ENCODE results near the gene RHO.

RHO gene

DNA sequence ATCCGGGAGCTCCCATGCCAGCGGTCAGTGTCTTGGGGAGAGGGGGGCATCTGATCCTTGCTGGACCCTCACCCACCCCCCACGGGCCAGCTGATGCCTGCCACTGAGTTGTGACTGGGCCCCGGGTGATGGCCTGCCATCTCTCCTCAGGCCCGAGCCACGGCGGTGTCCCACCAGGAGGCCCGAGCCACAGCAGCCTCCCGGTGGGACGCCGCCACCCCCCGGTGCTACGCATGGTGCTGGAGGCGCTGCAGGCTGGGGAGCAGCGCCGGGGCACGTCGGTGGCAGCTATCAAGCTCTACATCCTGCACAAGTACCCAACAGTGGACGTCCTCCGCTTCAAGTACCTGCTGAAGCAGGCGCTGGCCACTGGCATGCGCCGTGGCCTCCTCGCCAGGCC is 18.8 kb downstream of the RHO start:
- TF ChIP-seq, protein P1, sequence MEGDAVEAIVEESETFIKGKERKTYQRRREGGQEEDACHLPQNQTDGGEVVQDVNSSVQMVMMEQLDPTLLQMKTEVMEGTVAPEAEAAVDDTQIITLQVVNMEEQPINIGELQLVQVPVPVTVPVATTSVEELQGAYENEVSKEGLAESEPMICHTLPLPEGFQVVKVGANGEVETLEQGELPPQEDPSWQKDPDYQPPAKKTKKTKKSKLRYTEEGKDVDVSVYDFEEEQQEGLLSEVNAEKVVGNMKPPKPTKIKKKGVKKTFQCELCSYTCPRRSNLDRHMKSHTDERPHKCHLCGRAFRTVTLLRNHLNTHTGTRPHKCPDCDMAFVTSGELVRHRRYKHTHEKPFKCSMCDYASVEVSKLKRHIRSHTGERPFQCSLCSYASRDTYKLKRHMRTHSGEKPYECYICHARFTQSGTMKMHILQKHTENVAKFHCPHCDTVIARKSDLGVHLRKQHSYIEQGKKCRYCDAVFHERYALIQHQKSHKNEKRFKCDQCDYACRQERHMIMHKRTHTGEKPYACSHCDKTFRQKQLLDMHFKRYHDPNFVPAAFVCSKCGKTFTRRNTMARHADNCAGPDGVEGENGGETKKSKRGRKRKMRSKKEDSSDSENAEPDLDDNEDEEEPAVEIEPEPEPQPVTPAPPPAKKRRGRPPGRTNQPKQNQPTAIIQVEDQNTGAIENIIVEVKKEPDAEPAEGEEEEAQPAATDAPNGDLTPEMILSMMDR (IDR thresholded peaks at IDR 0.05; ENCODE audit: low read depth, low read length) = no peak
- DNase-seq (ENCODE audit: extremely low read depth, low read depth) = no peak

DNA sequence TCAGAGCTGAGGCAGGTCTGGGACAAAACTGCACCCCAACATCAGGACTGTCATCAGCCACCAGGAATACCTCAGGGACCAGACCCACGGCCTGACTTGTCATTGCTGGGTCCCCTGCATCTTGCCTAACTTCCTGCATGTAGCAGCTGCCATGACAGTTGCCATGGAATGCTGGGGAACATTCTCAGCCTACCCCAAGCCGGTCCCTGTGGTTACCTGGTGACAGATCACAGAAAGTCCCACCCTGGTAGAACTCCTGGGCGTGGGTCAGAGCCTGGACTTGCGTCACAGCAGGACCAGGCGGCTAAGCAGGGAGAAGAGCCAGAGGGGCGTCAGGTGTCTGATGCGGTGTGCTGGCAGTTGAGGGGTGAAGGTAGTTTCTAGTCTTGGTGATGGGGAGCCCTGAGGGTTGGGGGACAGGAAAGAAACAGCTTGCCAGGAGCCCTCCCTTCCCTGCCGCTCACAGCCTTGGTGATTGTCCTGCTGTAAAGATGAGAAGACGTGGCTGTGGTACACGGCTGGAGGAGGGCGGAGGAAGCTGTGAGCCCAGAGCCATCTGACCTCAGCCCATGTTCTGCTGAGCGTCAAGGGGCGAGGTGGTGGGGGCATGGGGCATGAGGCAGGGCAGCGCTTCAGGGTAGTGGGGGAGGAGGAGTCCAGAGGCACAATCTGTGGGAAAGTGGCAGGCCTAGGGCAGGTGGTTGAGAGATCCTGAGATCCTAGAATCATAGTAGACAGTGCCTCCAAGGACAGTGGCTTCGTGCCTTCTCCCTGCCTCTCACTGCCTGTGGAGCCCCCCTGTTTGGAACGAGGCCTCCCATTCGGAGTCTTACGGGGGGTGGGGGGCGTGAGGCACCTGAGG is 19.9 kb downstream of the RHO start:
- DNase-seq (ENCODE audit: extremely low read depth, low read depth) = no peak
- TF ChIP-seq, protein P1 (IDR thresholded peaks at IDR 0.05; ENCODE audit: low read depth, low read length) = no peak

DNA sequence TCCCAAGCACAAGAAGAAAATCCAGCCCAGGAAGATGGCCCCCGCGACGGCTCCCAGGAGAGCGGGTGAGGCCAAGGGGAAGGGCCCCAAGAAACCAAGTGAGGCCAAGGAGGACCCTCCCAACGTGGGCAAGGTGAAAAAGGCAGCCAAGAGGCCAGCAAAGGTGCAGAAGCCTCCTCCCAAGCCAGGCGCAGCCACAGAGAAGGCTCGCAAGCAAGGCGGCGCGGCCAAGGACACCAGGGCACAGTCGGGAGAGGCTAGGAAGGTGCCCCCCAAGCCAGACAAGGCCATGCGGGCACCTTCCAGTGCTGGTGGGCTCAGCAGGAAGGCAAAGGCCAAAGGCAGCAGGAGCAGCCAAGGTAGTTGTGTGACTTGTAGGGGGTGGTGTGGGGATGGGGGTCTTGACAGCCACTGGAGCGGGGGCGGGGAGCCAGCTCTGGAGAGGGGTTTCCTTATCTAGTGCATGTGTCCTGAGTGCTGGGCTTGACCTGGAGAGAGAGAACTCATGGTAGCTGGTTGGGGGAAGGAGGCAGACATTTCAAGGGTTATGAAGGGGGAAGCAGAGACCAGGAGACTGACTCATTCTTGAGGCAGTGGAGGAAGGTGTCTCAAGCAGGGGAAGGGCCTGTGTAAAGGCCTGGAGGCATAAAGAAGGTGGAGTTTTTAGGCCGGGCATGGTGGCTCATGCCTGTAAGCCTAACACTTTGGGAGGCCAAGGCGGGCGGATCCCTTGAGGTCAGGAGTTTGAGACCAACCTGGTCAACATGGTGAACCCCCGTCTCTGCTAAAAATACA is 20.8 kb downstream of the RHO start:
- DNase-seq (ENCODE audit: extremely low read depth, low read depth) = no peak
- TF ChIP-seq, protein P1 (IDR thresholded peaks at IDR 0.05; ENCODE audit: low read depth, low read length) = no peak

DNA sequence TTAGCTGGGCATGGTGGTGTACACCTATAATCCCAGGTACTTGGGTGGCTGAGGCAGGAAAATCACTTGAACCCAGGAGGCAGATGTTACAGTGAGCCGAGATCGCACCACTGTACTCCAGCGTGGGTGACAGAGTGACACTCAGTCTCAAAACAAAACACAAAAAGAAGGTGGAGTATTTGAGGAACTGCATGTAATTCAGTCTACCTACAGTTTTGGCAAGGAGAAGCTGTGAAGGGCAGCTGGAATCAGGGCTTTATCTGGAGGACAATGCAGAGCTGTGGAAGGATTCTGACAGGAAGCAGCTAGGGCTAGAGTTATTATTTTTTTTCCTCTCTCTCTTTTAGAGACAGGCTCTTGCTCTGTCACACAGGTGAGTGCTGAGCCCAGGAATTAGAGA is 21.4 kb downstream of the RHO start:
- no peak for DNase-seq (ENCODE audit: extremely low read depth, low read depth)

GRCh38 chr3:129552287-129553050 is 24.0 kb downstream of the RHO start:
- DNase-seq (ENCODE audit: extremely low read depth, low read depth) = no peak
- TF ChIP-seq, protein P1 (IDR thresholded peaks at IDR 0.05; ENCODE audit: low read depth, low read length) = no peak

More for the DNA sequence above, 21.4 kb downstream of the RHO start:
- TF ChIP-seq, protein P1 (IDR thresholded peaks at IDR 0.05; ENCODE audit: low read depth, low read length) = no peak

GRCh38 chr3:129553171-129553570 is 24.7 kb downstream of the RHO start:
- TF ChIP-seq, protein P1 (IDR thresholded peaks at IDR 0.05; ENCODE audit: low read depth, low read length) = no peak
- DNase-seq (ENCODE audit: extremely low read depth, low read depth) = no peak

Measured in AG09319 (cell line).